Brain microvascular endothelial cell (primary cell): ENCODE measurements around the gene ANKRD22.

ENCODE experiments used
- DNase-seq: peaks from one replicate; pipeline ENCODE4 v3.0.0-alpha.2; 2020
- H3K27ac ChIP-seq: fragments of 250-450 bp; sonication (Bioruptor Pico); 2 replicates; pipeline ENCODE4 v1.5.1; 2020; ENCODE audit warnings: mild to moderate bottlenecking, moderate library complexity
- H3K27me3 ChIP-seq: fragments of 250-450 bp; sonication (Bioruptor Pico); replicated peaks from 2 replicates; pipeline ENCODE4 v1.5.1; 2020; ENCODE audit warnings: mild to moderate bottlenecking
- H3K36me3 ChIP-seq: fragments of 250-450 bp; sonication (Bioruptor Pico); replicated peaks from 2 replicates; pipeline ENCODE4 v1.5.1; 2020; ENCODE audit warnings: mild to moderate bottlenecking
- H3K4me3 ChIP-seq: 2 replicates; pipeline ENCODE4 v1.5.1; 2011; ENCODE audit warnings: low read depth, mild to moderate bottlenecking, control low read depth, low read length, moderate library complexity
- in situ Hi-C: cut with HindIII; loops from 2 replicates; pipeline ENCODE4 v1.10.0; 2017; ENCODE audit warnings: low sequenced_read_pairs, low pct_ligation_motif_present
- TF ChIP-seq, protein P1 (sequence below): IDR thresholded peaks from 2 replicates; pipeline ENCODE4 v1.5.1; 2011; ENCODE audit warnings: low read depth, mild to moderate bottlenecking, moderate library complexity, low read length, control low read depth, inconsistent platforms; ENCODE audit errors: missing control alignments

Gene ANKRD22

DNA sequence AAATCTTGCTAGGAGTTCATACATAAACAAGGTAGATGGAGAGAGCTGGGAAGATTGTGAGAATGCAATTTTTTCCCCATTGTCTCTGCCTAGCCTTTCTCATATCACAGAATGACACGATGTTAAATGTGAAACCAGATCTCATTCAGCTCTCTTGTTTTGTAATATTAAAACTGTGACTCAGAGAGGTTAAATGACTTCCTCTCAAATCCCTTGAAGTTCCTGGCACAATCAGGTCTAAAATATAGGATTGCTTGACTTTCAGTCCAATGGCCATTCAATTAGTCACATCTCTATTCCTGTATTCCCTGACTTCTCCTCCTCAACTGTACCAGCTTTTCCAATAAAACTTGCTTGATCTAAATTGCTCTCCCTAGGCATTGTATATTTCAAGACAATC is 3.1 kb downstream of the ANKRD22 start:
- peak overlapping the region; percentile 25 for H3K27ac ChIP-seq
- DNase-seq: peak; percentile 43
- H3K27me3 ChIP-seq: no peaks in the 10 kb centered on the region
- TF ChIP-seq, protein P1, sequence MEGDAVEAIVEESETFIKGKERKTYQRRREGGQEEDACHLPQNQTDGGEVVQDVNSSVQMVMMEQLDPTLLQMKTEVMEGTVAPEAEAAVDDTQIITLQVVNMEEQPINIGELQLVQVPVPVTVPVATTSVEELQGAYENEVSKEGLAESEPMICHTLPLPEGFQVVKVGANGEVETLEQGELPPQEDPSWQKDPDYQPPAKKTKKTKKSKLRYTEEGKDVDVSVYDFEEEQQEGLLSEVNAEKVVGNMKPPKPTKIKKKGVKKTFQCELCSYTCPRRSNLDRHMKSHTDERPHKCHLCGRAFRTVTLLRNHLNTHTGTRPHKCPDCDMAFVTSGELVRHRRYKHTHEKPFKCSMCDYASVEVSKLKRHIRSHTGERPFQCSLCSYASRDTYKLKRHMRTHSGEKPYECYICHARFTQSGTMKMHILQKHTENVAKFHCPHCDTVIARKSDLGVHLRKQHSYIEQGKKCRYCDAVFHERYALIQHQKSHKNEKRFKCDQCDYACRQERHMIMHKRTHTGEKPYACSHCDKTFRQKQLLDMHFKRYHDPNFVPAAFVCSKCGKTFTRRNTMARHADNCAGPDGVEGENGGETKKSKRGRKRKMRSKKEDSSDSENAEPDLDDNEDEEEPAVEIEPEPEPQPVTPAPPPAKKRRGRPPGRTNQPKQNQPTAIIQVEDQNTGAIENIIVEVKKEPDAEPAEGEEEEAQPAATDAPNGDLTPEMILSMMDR: no peak
- in situ Hi-C loops: no loop called here
- no peaks in the 10 kb centered on the region for H3K36me3 ChIP-seq
- no peak overlapping the region for H3K4me3 ChIP-seq

DNA sequence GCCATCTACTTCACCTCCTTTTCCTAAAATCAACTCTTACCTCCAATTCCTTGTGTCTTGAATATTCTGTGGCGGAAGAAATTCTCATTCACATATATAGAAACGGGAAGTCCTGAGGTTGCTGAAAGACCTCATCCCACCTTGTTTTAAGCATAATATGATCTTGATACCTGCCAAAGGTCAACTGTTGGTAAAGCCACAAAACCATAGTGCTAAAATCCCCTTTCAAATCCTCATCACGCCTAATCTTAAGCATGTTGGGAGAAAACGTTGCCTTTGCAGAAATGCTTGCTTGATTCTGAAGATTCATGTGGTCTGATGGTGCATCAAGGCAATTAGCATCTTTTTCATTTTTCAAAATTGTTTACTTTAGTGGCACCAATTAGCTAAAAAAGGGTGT is 8.5 kb downstream of the ANKRD22 start:
- TF ChIP-seq, protein P1: no peak
- Histone ChIP-seq H3K27ac (no peak overlapping the region), H3K36me3 (no peaks in the 10 kb centered on the region), H3K27me3 (no peaks in the 10 kb centered on the region), H3K4me3 (no peak overlapping the region)
- in situ Hi-C loops: no loop called here
- DNase-seq: no peak

DNA sequence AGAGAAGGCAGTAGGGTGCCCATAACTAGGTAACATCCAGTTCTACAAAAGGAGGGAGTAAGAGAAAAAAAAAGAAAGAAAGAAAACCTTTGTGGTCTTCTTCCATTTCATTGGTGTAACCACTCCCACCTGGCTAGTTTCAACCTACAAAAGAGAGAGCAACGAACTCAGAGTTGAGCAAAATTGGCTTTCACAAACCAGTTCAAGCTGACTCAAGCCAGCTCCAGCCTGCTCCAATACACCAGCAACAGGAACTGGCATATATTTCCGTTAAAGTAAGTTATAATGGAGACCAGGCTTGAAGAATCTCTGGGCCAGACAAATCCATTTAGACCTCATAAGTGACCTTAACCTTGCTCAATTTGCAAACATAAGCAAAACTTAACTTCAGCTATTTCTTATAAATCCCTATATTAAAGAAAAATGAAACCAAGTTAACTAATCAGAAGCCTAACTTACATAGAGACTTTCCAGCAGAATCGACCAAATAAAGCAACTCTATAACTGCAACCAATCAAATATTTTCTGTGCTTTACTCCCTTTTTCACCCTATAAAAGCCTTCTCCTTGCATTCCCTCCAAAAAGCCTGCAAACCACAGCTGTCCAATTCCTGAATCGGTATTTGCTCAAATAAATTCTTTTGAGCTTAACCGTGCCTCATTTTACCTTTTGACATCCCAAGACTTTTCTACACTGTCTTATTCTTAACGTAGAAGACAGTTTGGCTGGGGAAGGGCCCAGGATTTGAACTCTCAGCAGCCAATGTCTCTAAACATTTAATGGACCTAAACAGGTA is 10.1 kb downstream of the ANKRD22 start:
- no peak for DNase-seq
- TF ChIP-seq, protein P1: no peak
- no peak overlapping the region for H3K27ac ChIP-seq
- no peaks in the 10 kb centered on the region for H3K27me3 ChIP-seq
- H3K36me3 ChIP-seq: no peaks in the 10 kb centered on the region
- in situ Hi-C loops: no loop called here
- H3K4me3 ChIP-seq: no peak overlapping the region

DNA sequence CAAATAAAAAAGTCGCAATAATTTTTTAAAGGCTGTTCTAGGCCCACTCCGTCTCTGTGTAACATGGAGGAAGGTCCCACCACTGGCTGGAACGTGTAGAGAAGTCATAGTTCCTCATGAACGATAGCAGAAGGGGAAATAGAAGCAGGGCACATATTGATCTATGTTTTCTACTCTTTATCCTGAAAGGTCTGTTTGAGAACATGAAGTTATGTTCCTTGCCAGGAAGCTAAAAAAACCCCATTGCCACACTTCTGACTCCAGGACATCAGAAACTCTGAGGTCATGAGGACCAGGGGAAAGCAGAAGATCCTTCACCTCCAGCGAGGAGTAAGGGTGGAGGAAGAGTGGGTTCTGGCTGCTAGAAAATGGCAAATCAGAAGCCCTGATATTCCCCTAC is 10.8 kb downstream of the ANKRD22 start:
- DNase-seq: no peak
- no peak overlapping the region for H3K27ac ChIP-seq
- H3K36me3 ChIP-seq: no peaks in the 10 kb centered on the region
- in situ Hi-C loops: no loop called here
- H3K27me3 ChIP-seq: no peaks in the 10 kb centered on the region
- H3K4me3 ChIP-seq: no peak overlapping the region
- TF ChIP-seq, protein P1: no peak

DNA sequence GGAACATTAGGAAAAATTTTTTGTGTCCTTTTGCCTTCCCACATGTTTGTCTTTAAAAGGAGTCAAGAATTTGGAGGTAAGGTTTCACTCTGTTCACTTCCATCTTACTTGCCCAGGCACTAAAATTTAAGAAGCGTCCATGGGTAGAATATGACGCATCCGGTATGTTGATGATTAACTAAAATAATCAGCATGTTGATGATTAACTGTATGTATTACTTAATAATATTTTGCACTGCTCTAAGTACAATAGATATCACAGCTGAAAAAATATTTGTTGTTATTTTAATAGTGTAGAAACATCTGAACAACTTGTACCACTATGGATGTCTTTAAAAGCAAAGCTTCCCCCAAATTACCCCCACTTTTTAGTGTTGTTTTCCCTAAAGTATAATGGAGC is 11.5 kb downstream of the ANKRD22 start:
- DNase-seq: no peak
- H3K27me3 ChIP-seq: no peaks in the 10 kb centered on the region
- no peaks in the 10 kb centered on the region for H3K36me3 ChIP-seq
- TF ChIP-seq, protein P1: no peak
- no peak overlapping the region for H3K4me3 ChIP-seq
- in situ Hi-C loops: no loop called here
- no peak overlapping the region for H3K27ac ChIP-seq
